ENCODE results near the gene CLEC4F.
"Not testable (repeated sequence)": the region's sequence is repeated elsewhere in the genome, so short reads cannot be mapped to it uniquely, and the experiment has no call there.

The CLEC4F gene

DNA sequence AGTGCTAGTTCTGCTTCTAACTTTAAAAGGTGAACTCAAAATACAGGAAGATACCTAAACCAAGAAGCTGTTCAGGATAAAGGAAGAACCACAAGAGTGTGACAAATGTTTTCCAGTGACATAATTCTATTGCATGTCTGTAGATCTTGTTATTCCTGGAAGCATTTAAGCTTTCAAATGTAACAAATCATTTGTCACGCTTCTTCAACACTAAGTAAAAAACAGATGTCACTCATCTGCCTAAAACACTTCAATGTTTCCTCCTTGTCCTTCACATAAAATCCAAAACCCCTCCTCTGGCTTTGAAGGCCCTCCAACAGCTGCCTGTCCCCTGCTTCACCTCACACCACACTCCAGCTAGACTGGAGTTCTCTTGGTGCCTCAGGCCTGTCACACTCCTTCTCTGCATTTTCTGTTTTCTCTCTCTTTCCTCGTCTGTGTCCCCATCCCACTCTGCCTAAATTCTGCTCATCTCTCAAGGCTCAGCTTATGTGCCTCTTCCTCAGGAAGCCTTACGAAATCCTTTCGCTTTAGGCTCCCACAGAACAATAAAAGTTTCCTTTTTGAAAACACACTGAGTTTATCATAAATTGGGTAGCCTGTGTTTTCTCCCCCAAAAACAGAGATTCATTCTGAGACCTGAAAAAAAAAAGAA, 6.4 kb upstream of the CLEC4F start:
- DNase-seq, result no peak

DNA sequence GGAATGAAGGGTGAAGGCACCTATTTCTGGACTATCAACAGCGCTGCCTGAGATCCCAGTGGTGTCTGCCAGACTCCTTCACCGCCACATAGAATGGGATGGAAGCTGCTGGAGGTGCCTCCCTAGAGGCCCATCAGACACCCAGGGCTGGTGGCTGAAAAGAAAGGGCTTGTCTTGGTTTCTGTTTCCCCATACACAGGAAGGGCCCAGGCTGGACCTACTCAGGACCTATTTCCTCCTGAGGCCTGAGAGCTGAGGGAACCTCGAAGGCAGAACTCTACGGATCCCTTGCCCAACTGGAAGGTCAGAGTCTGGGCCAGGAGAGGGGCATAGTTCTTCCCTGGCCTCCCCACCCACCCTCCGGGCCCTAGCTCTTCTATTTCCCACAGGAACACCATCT, 2.9 kb upstream of the CLEC4F start:
- DNase-seq, result no peak

DNA sequence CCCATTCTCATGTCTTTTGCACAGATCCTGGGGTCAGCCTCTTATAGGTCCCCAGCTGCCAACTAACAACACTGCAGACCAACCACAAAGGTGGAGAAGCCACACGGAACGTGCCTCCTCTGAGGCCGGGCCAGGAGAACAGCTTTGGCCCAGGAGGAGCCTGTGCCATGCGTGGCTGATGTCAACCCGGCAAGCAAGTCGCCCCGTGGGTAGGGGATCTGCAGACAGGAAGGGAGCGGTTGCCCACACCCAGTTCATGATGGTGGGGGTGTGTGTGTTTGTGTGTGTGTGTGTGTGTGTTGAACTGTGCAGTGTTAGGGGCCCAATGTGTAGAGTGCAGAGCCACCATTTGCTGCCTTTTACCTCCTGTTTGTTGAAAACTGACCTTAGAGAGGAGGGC, 2.4 kb upstream of the CLEC4F start:
- DNase-seq, result no peak

DNA sequence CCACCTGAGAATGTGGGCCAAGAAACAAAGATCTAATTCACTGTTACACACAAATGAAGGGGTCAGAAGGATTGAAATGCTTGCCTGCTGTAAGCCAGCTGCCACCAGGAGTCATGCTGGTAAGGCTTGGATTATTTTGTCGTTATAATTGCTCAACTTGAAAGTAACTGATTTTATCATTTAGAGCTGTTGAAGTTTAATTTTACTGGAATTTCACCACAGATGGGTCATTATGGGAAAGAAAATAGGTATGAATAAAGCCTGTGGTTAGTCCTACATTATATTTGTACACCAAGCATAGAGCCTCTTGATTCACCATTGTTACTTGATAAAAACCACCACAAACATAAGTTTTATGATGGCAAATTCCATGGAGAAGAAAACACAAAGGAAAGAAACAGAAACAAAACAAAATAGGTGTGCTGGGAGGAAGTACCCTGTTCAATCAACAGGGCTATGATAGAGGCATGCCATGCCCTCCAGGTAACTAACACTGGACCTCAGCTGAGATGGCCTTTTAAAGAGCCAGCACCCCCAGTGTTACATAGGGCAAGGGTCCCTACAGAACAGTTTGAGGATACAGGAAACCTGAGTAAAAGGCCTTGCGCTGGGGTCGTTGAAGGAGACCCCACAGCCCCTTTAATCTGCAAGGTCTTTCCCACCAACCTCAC, 3.0 kb downstream of the CLEC4F start:
- DNase-seq, result no peak

DNA sequence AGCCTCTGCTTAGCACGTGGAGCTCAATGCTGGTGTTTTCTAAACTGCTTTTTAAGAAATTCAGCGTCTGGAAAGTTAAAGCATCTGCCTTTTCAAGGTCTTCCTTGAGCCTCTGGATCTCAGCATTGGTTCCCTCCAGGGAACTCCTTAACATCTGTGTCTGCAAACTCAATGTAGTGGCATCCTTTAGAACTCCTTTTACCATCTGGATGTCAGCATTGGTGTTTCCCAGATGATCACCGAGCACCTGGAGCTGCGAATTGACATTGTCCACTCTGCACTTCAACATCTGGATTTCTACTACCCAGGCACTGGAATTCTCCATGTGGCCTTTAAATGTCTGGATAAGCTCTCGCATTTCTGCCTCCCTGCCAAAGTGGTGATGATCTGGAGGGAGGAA, 3.7 kb downstream of the CLEC4F start:
- DNase-seq, result no peak

DNA sequence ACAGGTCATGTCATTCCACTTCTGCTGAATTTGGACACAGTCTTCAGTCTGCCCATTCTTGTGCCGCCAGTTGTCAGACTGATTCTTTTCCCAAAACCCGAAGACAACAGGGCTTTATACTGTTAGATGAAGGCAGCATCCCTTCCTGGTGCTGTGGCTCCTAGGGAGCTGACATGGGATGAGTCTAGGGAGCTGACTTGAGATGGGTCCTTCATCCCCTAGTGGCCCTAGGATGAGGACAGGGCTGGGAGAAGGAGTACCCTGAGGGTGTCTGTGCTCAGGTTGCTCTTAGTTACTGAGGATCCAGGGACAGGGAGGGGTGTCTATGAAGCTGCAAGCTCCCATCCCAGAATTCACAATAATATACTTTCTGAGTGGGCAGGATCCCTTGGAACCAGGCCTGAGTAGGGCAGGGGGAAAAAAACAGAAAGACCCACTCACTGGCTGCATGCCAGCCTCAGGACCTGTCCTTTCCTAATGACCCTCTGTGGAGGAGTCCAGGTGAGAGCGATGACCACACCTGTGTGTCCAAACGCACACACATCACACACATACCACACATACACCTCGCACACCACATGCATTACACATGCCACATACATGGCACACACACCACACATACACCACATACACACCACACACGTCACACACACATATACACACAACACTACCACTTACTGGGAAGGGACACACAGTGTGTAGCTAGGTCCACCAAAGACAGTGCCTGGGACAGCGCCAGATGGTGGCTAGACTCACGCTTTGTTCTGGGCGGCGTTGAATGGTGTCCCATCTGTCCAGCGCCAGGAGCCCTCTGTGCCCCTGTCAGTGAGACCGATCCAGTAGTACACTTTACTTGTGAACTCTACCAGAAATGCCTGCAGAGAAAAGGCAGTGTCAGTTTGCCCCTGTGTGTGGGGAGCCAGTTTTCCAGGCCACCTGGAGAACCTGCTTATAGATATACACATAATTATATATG, 11.1 kb downstream of the CLEC4F start:
- no peak for DNase-seq

DNA sequence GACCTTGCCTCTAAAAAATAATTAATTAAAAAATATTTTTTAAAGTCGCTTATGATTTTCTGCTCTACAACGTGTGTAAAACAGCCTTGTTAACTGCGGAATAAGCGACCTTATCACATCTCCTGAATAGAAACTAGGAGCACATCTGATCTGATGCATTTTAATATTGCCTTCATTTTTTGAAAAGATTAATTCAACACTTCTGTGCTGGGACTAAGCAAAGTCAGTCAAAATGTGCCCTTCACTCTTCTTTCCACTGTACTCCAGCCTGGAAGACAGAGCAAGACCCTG, 12.6 kb downstream of the CLEC4F start:
- no peak for DNase-seq

DNA sequence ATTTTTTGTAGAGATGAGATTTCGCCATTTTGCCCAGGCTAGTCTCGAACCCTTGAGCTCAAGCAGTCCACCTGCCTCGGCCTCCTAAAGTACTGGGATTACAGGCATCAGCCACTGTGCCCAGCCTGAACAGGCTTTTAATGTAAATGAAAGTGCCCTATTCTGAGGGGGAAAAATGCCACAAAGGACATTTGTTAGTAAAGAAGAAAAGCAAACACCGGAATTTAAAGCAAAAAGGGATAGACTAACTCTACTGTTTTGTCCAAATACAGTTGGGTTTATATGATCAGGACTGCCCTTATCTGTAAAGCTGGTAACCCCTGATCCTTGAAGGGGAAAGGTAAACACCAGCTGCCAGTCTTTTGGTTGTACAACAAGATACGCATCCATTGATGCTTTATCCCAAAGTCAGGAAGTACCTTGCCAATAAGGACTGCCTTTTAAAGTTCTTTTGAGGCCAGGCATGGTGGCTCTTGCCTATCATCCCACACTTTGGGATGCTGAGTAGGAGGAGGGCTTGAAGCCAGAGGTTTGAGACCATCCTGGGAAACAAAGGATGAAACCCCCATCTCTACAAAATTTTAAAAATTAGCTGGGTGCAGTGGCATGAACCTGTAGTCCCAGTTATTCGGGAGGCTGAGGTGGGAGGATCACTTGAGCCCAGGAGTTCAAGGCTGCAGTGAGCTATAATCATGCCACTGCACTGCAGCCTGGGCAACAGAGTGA, 13.1 kb downstream of the CLEC4F start:
- no peak for DNase-seq

DNA sequence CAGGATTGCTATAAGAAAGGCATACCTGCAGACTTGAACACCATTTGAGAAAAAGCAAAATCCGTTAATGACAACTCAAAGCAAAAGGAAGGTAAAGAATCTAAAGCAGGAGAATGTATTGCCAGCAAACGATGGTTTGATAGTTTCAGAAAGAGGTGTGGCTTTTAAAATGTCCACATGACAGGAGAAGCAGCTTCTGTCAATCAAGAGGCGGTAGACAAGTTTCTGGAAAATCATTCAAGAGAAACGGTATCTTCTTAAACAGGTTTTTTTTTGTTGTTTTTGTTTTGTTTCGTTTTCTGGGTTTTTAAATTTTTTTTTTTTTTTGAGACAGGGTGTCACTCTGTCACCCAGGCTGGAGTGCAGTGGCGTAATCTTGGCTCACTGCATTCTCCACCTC, 13.8 kb downstream of the CLEC4F start:
- DNase-seq, result no peak

DNA sequence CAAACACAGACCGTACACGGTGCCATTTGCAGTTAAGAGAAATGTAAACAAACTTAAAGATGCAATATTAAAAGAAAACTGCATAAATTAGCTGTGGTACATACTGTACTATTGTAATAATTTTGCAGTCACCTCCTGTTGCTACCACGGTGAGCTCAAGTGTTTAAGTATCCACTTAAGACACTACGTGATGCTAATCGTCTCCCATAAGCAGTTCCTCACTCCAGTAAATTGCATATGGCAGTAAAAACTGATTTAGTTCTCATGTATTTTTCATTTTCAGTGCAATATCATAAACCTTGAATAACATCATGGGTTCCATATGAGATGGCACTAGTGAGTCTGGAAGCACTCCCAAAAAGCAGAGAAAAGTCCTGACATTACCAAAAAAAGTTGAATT, 14.4 kb downstream of the CLEC4F start:
- no peak for DNase-seq

DNA sequence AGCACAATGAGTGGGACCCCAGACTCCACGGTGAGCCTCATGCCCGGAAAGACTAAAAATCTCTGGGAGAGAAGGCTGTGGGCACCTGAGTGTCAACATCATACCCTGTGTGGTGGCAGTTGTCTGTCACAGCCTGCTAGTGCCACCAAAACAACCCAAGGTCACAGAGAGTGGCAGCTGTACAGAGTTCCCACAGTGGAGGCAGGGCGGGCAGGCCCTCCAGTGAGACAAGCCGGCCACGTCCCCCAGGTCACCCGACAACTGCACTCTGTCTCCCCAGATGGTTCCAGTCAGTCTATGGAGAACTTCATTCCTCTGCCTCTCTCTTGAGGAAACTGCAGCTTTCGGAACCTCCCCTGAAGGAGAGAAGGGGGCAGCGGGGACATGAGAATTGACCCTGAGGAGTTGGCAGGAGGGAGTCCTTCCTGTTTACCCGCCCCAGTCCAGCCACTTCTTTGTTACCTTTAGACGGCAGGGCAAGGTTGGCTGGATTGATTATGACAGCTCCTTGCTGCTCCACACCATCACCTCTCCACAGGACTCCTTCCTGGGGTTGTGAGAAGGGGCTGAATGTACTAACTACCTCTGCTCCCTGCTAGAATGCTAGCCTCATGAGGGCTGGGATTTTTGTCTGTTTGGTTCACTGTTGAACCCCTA, 18.7 kb downstream of the CLEC4F start:
- no peak for DNase-seq

DNA sequence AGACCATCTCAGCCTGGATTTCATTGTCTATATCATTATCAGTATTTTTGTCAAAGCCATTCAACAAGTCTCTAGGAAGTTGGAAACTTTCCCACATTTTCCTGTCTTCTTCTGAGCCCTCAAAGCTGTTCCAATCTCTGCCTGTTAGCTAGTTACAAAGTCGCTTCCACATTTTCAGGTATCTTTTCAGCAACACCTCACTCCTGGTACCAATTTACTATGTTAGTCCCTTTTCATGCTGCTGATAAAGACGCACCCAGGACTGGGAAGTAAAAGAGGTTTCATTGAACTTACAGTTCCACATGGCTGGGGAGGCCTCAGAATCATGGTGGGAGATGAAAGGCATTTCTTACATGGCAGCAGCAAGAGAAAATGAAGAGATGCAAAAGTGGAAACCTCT, 20.7 kb downstream of the CLEC4F start:
- no peak for DNase-seq

DNA sequence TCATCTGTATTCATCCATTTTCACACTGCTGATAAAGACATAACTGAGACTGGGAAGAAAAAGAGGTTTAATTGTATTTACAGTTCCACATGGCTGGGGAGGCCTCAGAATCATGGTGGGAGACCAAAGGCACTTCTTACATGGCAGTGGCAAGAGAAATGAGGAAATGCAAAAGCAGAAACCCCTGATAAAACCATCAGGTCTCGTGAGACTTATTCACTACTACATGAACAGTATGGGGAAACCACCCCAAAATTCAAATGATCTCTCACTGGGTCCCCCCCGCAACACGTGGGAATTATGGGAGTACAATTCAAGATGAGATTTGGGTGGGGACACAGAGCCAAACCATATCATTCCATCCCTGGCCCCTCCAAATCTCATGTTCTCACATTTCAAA, 22.4 kb downstream of the CLEC4F start:
- not testable (repeated sequence) for DNase-seq

DNA sequence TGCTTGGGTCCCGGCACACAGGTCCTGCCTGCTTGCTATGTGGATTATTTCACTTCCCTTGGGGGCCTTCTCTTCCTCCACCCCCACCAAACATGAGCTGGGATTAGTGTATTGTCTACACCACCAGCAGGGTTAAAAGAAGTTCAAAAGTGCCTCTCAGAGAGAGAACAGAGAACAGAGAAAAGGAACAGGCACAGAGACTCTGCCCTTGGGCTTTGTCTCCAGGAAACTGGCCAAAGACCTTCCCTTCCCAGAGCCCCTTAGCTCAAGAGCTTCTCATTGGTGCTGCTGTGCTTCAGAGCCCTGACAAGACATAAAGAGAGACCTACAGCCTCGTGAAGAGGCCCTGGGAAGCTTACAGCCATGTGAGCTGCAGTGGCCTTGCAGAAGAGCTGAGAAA, 22.9 kb downstream of the CLEC4F start:
- DNase-seq, result no peak

DNA sequence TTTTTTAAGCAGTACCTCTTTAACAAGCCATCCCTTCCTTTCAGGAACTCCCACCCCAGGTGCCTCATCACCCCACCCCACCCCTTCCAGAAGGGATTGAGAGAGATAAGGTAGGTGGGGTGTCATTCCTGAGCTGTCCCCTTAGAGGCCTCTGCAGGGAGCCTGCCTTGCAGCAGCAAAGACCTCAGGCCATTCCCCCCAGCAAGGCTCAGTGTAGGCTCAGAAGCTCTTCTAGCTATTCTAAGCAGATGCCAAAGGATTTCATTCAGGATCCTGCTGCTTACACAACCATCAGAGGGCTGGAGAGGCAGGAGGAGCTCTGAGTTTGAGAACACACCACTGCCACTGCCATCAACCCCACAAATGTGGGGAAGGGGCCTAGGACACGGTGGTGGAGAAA, 24.1 kb downstream of the CLEC4F start:
- no peak for DNase-seq

DNA sequence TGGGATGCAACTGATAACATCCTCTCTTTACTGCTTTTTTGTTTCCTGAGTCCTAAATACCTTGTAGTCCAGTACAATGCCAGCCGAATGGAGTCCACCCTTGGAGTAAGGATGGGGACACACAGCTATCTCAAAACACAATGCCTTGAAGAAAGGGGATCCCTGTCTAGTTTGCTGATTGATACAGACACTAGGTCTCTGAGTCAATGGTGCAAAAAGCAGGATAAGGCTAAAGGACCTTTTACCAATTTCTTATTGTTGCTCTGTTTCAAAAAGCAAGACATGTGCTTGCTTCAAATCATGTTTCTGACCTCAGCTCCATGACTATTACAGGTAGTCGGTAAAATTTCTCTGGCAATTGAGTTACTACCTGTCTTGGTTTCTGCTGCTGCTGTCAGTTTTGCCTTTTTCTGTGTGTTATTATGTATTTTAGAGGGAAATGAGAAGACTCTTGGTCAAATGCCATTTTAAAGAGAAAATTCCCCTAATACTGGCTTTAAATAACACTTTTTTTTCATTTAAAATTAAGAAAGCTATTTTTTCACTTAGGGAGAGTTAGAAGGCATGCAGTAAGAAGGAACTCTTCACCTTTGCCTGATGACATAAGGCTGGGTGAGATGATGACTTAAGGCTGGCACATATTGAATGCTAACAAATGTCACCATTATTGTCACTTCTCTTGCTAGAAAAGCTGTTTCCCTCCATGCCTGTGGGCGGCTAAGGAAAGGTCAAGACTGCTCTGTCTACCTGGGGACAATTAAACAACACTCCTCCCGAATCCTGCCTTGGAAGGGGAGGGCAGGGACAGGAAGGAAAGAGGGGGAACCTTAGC, 25.0 kb downstream of the CLEC4F start:
- DNase-seq, result no peak

DNA sequence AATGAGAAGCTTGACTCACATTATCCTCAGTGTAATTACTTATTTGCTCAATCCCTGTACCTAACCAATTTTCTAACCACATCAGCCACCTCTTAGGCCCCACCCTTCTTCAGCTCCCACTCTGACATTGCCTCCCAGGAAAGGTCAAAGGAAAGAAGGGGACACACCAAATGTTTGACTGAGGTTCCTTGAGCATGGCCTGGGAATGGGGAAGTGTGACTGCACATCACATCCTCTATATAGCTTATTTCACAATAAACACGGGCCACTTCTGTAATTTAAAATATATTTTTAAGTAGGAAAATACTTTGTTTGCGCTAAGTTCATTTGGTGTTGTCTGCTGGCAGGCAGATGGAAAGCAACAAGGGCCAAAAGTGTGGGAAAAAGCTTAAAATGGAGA, 26.9 kb downstream of the CLEC4F start:
- peak; percentile 55 for DNase-seq

DNA sequence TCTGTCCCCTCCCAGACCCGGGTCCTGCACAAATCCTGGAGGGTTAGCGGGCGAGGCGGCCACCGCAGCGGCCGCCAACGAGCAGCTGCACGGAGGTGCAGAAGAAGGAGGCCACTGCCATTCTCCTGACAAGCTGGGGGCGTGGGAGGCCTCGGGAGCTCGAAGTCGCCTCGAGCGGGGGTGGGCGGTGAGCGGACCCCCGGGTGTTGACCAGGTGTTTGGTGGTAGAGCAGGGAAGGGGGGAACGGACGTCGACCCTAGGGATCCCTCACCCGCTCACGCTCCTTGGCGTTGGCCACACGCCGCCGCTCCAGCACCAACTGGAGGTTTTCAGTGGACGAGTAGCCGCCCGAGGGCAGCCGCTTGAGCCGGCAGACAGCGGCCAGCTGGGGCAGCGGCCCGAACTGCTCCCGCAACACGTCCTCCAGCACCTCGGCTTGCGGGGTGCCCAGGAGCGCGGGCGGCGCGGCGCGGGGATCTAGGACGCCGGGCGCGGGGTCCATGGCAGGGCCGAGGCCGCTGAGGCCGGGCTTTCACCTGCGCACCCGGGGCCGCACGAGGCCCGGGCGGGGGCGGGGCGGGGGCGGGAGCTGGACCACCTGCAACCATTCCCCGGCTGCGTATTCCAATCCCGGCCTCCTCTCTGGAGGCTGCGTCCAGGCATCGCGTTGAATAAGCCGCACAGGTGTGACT, 30.1 kb downstream of the CLEC4F start, which contains the start of gene FIGLA:
Gene FIGLA (minus strand): TSS at position 508 of the 693 bp plus-strand sequence. CDS start 5 bp downstream, at position 503.
- DNase-seq, result no peak

DNA sequence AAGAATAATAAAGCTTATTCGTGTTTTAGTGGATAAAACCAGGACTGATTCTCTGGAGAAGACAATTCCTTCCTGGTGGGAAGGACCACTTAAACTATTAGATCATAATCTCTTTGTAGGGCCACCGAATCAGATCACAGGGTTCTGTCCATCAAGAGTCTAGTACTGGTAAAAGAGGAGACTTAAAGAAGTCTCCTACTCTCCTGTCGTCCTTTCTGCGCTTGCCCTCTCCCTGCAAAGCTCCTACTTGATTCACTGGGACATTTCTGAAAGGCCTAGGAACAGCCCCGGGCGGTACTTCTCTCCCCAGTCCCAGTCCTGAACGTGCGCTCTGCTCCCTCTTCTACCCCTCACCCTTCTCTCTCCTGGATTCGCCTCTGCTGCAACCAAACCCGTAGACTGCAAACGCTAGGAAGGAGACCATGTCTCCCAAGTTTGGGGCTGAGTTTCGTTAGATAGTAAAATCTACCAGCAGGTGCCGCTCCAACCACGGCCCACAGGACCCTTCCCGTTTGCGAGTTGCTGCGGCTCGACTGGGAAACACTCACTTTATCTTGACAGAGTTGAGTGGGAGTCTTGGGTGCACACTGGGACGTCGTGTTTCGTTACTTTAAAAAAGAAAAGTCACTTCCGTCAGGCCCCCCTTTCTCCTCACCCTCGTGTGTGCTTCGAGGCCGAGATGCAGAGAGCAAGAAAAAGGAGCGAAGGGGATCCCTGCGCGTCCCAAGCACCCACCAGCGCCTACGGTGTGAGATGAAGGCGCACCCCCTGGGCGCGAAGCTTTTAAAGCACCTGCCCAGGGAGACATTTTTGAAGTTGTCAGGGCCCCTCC, 30.9 kb downstream of the CLEC4F start:
- DNase-seq, result peak; percentile 6
